HCT116 (cell line): ENCODE measurements around the gene TTC27.

Experiments used
- ATF3 ChIP-seq: IDR thresholded peaks from 2 replicates; pipeline ENCODE4 v1.6.1; 2012
- EZH2 ChIP-seq: fragments of 200-600 bp; sonication (generic); IDR thresholded peaks from 2 replicates; pipeline ENCODE4 v1.6.1; 2017; ENCODE audit warnings: antibody characterized with exemption, mixed run types
- EZH2phosphoT487 ChIP-seq: fragments of 200-600 bp; IDR thresholded peaks from 2 replicates; pipeline ENCODE4 v1.6.1; 2018; ENCODE audit warnings: antibody characterized with exemption, borderline replicate concordance
- MAX ChIP-seq: IDR thresholded peaks from 2 replicates; pipeline ENCODE4 v1.6.1; 2012
- POLR2A ChIP-seq: IDR thresholded peaks from 2 replicates; pipeline ENCODE4 v1.7.0; 2011; ENCODE audit warnings: borderline replicate concordance; ENCODE audit not compliant: insufficient read depth, insufficient read length; ENCODE audit errors: extremely low read depth
- RAD21 ChIP-seq: IDR thresholded peaks from 2 replicates; pipeline ENCODE4 v1.6.1; 2012; ENCODE audit warnings: low read depth, mild to moderate bottlenecking
- SIN3A ChIP-seq: IDR thresholded peaks from 2 replicates; pipeline ENCODE4 v1.6.1; 2012; ENCODE audit warnings: low read depth
- SP1 ChIP-seq: IDR thresholded peaks from 2 replicates; pipeline ENCODE4 v1.6.1; 2012; ENCODE audit warnings: low read depth
- TCF7L2 ChIP-seq: IDR thresholded peaks from 2 replicates; pipeline ENCODE4 v1.7.0; 2011; ENCODE audit warnings: borderline replicate concordance, inconsistent platforms; ENCODE audit not compliant: insufficient read depth, insufficient read length; ENCODE audit errors: extremely low read depth
- ZBTB33 ChIP-seq: IDR thresholded peaks from 2 replicates; pipeline ENCODE4 v1.6.1; 2011; ENCODE audit warnings: mild to moderate bottlenecking, low read length, moderate library complexity; ENCODE audit not compliant: insufficient replicate concordance; ENCODE audit errors: extremely low read depth
- ZFX ChIP-seq: fragments of 450-650 bp; IDR thresholded peaks from 2 replicates; pipeline ENCODE4 v1.6.1; 2017
- ZNF274 ChIP-seq: fragments of 200-500 bp; sonication (Bioruptor generic); IDR thresholded peaks from 2 replicates; pipeline ENCODE4 v1.6.1; 2014; ENCODE audit warnings: mild to moderate bottlenecking, low read depth, low read length, inconsistent platforms
- TF ChIP-seq, protein P1 (sequence below), 3 experiments: fragments of 200-600 bp in 1 of 3; sonication (generic) in 1 of 3; IDR thresholded peaks in 2 of 3; conservative IDR thresholded peaks in 1 of 3; 2 replicates each; pipeline ENCODE4 v1.5.1; 2012 to 2017; ENCODE audit warnings: low read depth in 2 of 3, low read length in 2 of 3, antibody characterized with exemption in 1 of 3, borderline replicate concordance in 1 of 3, control low read depth in 1 of 3, mild to moderate bottlenecking in 1 of 3, mixed read lengths in 1 of 3, mixed run types in 1 of 3, moderate library complexity in 1 of 3; ENCODE audit not compliant: insufficient read depth in 1 of 3
- TF ChIP-seq, protein P2 (sequence below): IDR thresholded peaks from 2 replicates; pipeline ENCODE4 v1.6.1; 2012; ENCODE audit warnings: low read depth

- TF ChIP-seq, protein P1, sequence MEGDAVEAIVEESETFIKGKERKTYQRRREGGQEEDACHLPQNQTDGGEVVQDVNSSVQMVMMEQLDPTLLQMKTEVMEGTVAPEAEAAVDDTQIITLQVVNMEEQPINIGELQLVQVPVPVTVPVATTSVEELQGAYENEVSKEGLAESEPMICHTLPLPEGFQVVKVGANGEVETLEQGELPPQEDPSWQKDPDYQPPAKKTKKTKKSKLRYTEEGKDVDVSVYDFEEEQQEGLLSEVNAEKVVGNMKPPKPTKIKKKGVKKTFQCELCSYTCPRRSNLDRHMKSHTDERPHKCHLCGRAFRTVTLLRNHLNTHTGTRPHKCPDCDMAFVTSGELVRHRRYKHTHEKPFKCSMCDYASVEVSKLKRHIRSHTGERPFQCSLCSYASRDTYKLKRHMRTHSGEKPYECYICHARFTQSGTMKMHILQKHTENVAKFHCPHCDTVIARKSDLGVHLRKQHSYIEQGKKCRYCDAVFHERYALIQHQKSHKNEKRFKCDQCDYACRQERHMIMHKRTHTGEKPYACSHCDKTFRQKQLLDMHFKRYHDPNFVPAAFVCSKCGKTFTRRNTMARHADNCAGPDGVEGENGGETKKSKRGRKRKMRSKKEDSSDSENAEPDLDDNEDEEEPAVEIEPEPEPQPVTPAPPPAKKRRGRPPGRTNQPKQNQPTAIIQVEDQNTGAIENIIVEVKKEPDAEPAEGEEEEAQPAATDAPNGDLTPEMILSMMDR (IDR thresholded peaks at IDR 0.05 in 2 of 3, conservative IDR thresholded peaks at IDR 0.05 in 1 of 3; ENCODE audit: borderline replicate concordance in 1 of 3, insufficient read depth in 1 of 3, low read depth in 2 of 3, low read length in 2 of 3), result no peak
- TF ChIP-seq, protein P2, sequence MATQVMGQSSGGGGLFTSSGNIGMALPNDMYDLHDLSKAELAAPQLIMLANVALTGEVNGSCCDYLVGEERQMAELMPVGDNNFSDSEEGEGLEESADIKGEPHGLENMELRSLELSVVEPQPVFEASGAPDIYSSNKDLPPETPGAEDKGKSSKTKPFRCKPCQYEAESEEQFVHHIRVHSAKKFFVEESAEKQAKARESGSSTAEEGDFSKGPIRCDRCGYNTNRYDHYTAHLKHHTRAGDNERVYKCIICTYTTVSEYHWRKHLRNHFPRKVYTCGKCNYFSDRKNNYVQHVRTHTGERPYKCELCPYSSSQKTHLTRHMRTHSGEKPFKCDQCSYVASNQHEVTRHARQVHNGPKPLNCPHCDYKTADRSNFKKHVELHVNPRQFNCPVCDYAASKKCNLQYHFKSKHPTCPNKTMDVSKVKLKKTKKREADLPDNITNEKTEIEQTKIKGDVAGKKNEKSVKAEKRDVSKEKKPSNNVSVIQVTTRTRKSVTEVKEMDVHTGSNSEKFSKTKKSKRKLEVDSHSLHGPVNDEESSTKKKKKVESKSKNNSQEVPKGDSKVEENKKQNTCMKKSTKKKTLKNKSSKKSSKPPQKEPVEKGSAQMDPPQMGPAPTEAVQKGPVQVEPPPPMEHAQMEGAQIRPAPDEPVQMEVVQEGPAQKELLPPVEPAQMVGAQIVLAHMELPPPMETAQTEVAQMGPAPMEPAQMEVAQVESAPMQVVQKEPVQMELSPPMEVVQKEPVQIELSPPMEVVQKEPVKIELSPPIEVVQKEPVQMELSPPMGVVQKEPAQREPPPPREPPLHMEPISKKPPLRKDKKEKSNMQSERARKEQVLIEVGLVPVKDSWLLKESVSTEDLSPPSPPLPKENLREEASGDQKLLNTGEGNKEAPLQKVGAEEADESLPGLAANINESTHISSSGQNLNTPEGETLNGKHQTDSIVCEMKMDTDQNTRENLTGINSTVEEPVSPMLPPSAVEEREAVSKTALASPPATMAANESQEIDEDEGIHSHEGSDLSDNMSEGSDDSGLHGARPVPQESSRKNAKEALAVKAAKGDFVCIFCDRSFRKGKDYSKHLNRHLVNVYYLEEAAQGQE, result no peak
- TF ChIP-seq ATF3 (no peak), POLR2A (no peak), ZBTB33 (no peak), SIN3A (no peak), ZFX (no peak), EZH2 (no peak), EZH2phosphoT487 (no peak), MAX (no peak), ZNF274 (no peak), RAD21 (no peak), SP1 (no peak), TCF7L2 (no peak)
These were observed 225.0 kb downstream of the TTC27 start for GRCh38 chr2:32852856-32853255.
